COLO668 (cell line): ENCODE results near the gene LTB4R.
"Not testable (repeated sequence)": the region's sequence is repeated elsewhere in the genome, so short reads cannot be mapped to it uniquely, and the experiment has no call there.

Experiments
- DNase-seq: peaks from one replicate; lab custom pipeline; 2025; ENCODE audit not compliant: unreplicated experiment; lab: John Stamatoyannopoulos, UW

Gene LTB4R

GRCh38 chr14:24338843-24339242, 27.5 kb downstream of the LTB4R start:
- DNase-seq: no peak

- peak; percentile 59 for DNase-seq
These were observed 28.2 kb downstream of the LTB4R start, which contains the start of gene RIPK3 for GRCh38 chr14:24339284-24340151. Gene RIPK3 (minus strand): TSS chr14:24339991. CDS start chr14:24339826, 165 bp downstream.

- DNase-seq: no peak
These were observed 29.3 kb downstream of the LTB4R start for GRCh38 chr14:24340606-24341005.

- no peak for DNase-seq
These were observed 31.6 kb downstream of the LTB4R start for GRCh38 chr14:24342889-24343288.

- no peak for DNase-seq
These were observed 32.7 kb downstream of the LTB4R start for GRCh38 chr14:24343795-24344660.

GRCh38 chr14:24347134-24347533, 35.8 kb downstream of the LTB4R start:
- DNase-seq: no peak

GRCh38 chr14:24348186-24348585, 36.9 kb downstream of the LTB4R start:
- no peak for DNase-seq

- DNase-seq: no peak
These were observed 38.4 kb downstream of the LTB4R start for GRCh38 chr14:24349742-24350141.

GRCh38 chr14:24351517-24351916, 40.2 kb downstream of the LTB4R start:
- DNase-seq: no peak

GRCh38 chr14:24353559-24354481, 42.5 kb downstream of the LTB4R start:
- peak; percentile 46 for DNase-seq

- DNase-seq: not testable (repeated sequence)
These were observed 43.2 kb downstream of the LTB4R start for GRCh38 chr14:24354482-24354825.

GRCh38 chr14:24355009-24355408, 43.7 kb downstream of the LTB4R start:
- DNase-seq: no peak

GRCh38 chr14:24356208-24356607, 44.9 kb downstream of the LTB4R start:
- DNase-seq: no peak

- no peak for DNase-seq
These were observed 49.0 kb downstream of the LTB4R start for GRCh38 chr14:24360281-24360680.

- DNase-seq: no peak
These were observed 50.0 kb downstream of the LTB4R start for GRCh38 chr14:24361326-24361725.

GRCh38 chr14:24362241-24362960, 51.1 kb downstream of the LTB4R start:
- DNase-seq: no peak

GRCh38 chr14:24363401-24363800, 52.1 kb downstream of the LTB4R start:
- DNase-seq: no peak

GRCh38 chr14:24364841-24365240, 53.5 kb downstream of the LTB4R start:
- DNase-seq: no peak

- peak; percentile 90 for DNase-seq
These were observed 54.5 kb downstream of the LTB4R start for GRCh38 chr14:24365600-24366412.

- DNase-seq: no peak
These were observed 55.1 kb downstream of the LTB4R start for GRCh38 chr14:24366413-24366720.
